ENCODE measurements around the gene VLDLR. TPM values are rescaled to one million over a fixed set of nuclear protein-coding genes. Genes with fewer than 3 reads are reported as not detected.

The VLDLR gene
- total RNA-seq, 1 donor from 2014 or later, result 12.6 TPM

Other genes with a start within 250 kb of the VLDLR start
- gene KCNV2, start 95.7 kb downstream of the VLDLR start, total RNA-seq, result not detected in 2 replicates
- 123 and 128 TPM in 2 replicates for gene PUM3, start 222.3 kb downstream of the VLDLR start, total RNA-seq